ENCODE results near the gene DTNB. TPM values are rescaled to one million over a fixed set of nuclear protein-coding genes. Genes with fewer than 3 reads are reported as not detected.

Gene DTNB
- total RNA-seq, 1 experiment from 2014 or later, result 26.3 TPM

DNA sequence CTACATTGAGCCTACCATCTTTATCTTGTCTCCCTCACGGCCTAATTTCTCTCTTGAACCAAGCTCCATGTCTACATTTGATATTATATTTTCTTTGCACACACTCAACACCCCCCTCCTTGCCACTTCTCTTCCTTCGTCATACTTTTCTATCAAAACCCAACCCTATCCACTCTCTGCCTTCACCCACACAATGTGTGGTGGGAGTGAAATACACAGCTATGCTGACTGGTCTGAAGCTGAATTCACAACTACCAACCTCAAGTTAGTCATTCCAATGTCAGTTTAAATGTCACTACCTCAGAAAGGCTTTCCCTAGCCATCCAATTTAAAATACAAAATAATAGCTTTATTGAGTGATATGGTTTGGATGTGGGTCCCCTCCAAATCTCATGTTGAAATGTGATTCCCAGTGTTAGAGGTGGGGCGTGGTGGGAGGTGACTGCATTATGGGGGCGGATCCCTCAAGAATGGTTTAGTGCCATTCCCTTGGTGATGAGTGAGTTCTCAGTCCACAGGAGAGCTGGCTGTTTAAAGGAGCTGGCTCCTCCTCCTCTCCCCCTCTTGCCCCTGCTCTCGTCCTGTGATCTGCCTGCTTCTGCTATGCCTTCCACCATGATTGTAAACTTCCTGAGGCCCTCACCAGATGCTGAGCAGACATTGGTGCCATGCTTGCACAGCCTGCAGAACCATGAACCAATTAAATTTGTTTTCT, 112.1 kb downstream of the DTNB start:
- H3K9me3 Mint-ChIP-seq (ENCODE audit: unreplicated experiment), result no peaks in the 10 kb centered on the region
- no peak for TF ChIP-seq CTCF (IDR thresholded peaks at IDR 0.05; ENCODE audit: unreplicated experiment)
- H3K4me3 Mint-ChIP-seq (ENCODE audit: unreplicated experiment), result no peak overlapping the region
- intact Hi-C loops (cut with micrococcal nuclease), result no loop called here
- no TSS peak for BruUV-seq (replicated peaks)
- CTCF ChIA-PET, result interaction anchor here (0.6 to 2.4 kb wide), 2 partner anchors 46 to 125 kb away, joined by 3 to 4 read pairs; no protein-coding TSS in a partner anchor
- no peak overlapping the region for H3K27ac Mint-ChIP-seq (ENCODE audit: low read depth, unreplicated experiment)
- POLR2A ChIA-PET, result no interaction called here
- H3K36me3 Mint-ChIP-seq (ENCODE audit: insufficient read depth, unreplicated experiment), result peaks cover 12% of the 10 kb centered on the region
- no peaks in the 10 kb centered on the region for H3K4me1 Mint-ChIP-seq (ENCODE audit: insufficient read depth, unreplicated experiment)
- no peaks in the 10 kb centered on the region for H3K27me3 Mint-ChIP-seq (ENCODE audit: insufficient read depth, unreplicated experiment)
- no peak for DNase-seq (ENCODE audit: unreplicated experiment)

- no peak for TF ChIP-seq CTCF (IDR thresholded peaks at IDR 0.05; ENCODE audit: unreplicated experiment)
- Mint-ChIP-seq H3K27me3 (ENCODE audit: insufficient read depth, unreplicated experiment) (no peaks in the 10 kb centered on the region), H3K4me1 (ENCODE audit: insufficient read depth, unreplicated experiment) (no peaks in the 10 kb centered on the region), H3K4me3 (ENCODE audit: unreplicated experiment) (no peak overlapping the region), H3K9me3 (ENCODE audit: unreplicated experiment) (no peaks in the 10 kb centered on the region), H3K27ac (ENCODE audit: low read depth, unreplicated experiment) (no peak overlapping the region), H3K36me3 (ENCODE audit: insufficient read depth, unreplicated experiment) (peaks cover 12% of the 10 kb centered on the region)
- POLR2A ChIA-PET, result no interaction called here
- intact Hi-C loops (cut with micrococcal nuclease), result no loop called here
- no peak for DNase-seq (ENCODE audit: unreplicated experiment)
- BruUV-seq (replicated peaks), result no TSS peak
- CTCF ChIA-PET, result no interaction called here
Measured at GRCh38 chr2:25559148-25559547, 114.2 kb downstream of the DTNB start.

DNA sequence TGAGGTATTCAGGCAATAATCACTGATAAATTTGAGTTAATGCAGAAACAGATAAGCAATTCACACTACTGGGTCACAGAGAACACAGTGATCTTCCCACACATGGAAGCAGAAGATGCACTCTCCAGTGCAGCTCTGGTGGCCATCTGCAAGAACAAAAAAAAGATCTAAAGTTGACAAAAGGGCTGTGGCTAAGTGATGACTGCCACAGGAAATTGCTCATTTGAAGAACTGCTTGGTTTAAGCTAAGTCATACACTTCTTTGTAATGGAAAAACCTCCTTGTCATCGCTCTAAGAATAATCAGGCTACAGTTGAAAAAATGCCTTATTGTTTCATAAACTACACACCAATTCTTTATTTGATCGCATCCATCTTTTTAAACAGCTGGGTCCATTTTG, 115.1 kb downstream of the DTNB start:
- CTCF ChIA-PET, result no interaction called here
- H3K27ac Mint-ChIP-seq (ENCODE audit: low read depth, unreplicated experiment), result no peak overlapping the region
- no peak for DNase-seq (ENCODE audit: unreplicated experiment)

More for the DNA sequence above, 115.1 kb downstream of the DTNB start:
- Mint-ChIP-seq H3K27me3 (ENCODE audit: insufficient read depth, unreplicated experiment) (no peaks in the 10 kb centered on the region), H3K9me3 (ENCODE audit: unreplicated experiment) (no peaks in the 10 kb centered on the region), H3K36me3 (ENCODE audit: insufficient read depth, unreplicated experiment) (peaks cover 12% of the 10 kb centered on the region), H3K4me1 (ENCODE audit: insufficient read depth, unreplicated experiment) (no peaks in the 10 kb centered on the region), H3K4me3 (ENCODE audit: unreplicated experiment) (no peak overlapping the region)
- POLR2A ChIA-PET, result interaction anchor here (0.5 to 1.4 kb wide), 2 partner anchors 25 to 306 kb away, joined by 3 read pairs; no protein-coding TSS in a partner anchor
- BruUV-seq (replicated peaks), result no TSS peak
- intact Hi-C loops (cut with micrococcal nuclease), result no loop called here
- TF ChIP-seq CTCF (IDR thresholded peaks at IDR 0.05; ENCODE audit: unreplicated experiment), result no peak
